Memory B cell (primary cell): ENCODE data around the gene CCDC3.

Source experiments
- ATAC-seq: fragments of 150-1000 bp; cut with Tn5 transposase; 2 replicates; pipeline ENCODE4 v1.10.0; 2021; ENCODE audit warnings: low read depth, mild to moderate bottlenecking, moderate library complexity
- DNase-seq, 2 donors: peaks; one replicate each; pipeline ENCODE4 v3.0.0; 2022; ENCODE audit warnings: low spot score in 2 of 2
- H3K27ac Mint-ChIP-seq: one replicate; pipeline ENCODE4 v1.8.0; 2022; ENCODE audit warnings: mild to moderate bottlenecking, moderate library complexity, mixed read lengths
- H3K27me3 Mint-ChIP-seq: one replicate; pipeline ENCODE4 v1.8.0; 2022; ENCODE audit warnings: mixed read lengths
- H3K36me3 Mint-ChIP-seq: one replicate; pipeline ENCODE4 v1.8.0; 2022; ENCODE audit warnings: mild to moderate bottlenecking, mixed read lengths
- H3K4me1 Mint-ChIP-seq: one replicate; pipeline ENCODE4 v1.8.0; 2022; ENCODE audit warnings: mixed read lengths
- H3K4me3 Mint-ChIP-seq: one replicate; pipeline ENCODE4 v1.8.0; 2022; ENCODE audit warnings: mild to moderate bottlenecking, moderate library complexity, mixed read lengths
- H3K9me3 Mint-ChIP-seq: one replicate; pipeline ENCODE4 v1.8.0; 2022; ENCODE audit warnings: mixed read lengths

Gene CCDC3

GRCh38 chr10:12941966-12942365 lies 59.5 kb downstream of the CCDC3 start:
- ATAC-seq (no peak), DNase-seq (no peak)
- no peaks in the 10 kb centered on the region for H3K36me3 Mint-ChIP-seq
- no peaks in the 10 kb centered on the region for H3K9me3 Mint-ChIP-seq
- H3K27me3 Mint-ChIP-seq: peaks cover 16% of the 10 kb centered on the region
- peaks cover 3% of the 10 kb centered on the region for H3K4me1 Mint-ChIP-seq
- H3K27ac Mint-ChIP-seq: no peak overlapping the region
- H3K4me3 Mint-ChIP-seq: no peak overlapping the region

- H3K4me3 Mint-ChIP-seq: no peak overlapping the region
- H3K27ac Mint-ChIP-seq: no peak overlapping the region
- H3K27me3 Mint-ChIP-seq: peaks cover 16% of the 10 kb centered on the region
- no peaks in the 10 kb centered on the region for H3K36me3 Mint-ChIP-seq
- ATAC-seq (no peak), DNase-seq (no peak)
- no peaks in the 10 kb centered on the region for H3K9me3 Mint-ChIP-seq
- H3K4me1 Mint-ChIP-seq: peaks cover under 1% of the 10 kb centered on the region
Observed at GRCh38 chr10:12940791-12941190, 60.7 kb downstream of the CCDC3 start.

- Mint-ChIP-seq H3K36me3 (no peaks in the 10 kb centered on the region), H3K9me3 (peaks cover 2% of the 10 kb centered on the region), H3K27ac (no peak overlapping the region), H3K4me3 (no peak overlapping the region), H3K27me3 (peaks cover 14% of the 10 kb centered on the region), H3K4me1 (no peaks in the 10 kb centered on the region)
- DNase-seq (no peak), ATAC-seq (no peak)
Observed at GRCh38 chr10:12938271-12938670, 63.2 kb downstream of the CCDC3 start.

- ATAC-seq (no peak), DNase-seq (no peak)
- H3K9me3 Mint-ChIP-seq: peaks cover 2% of the 10 kb centered on the region
- H3K4me1 Mint-ChIP-seq: no peaks in the 10 kb centered on the region
- no peak overlapping the region for H3K4me3 Mint-ChIP-seq
- no peak overlapping the region for H3K27ac Mint-ChIP-seq
- H3K27me3 Mint-ChIP-seq: peaks cover 12% of the 10 kb centered on the region
- H3K36me3 Mint-ChIP-seq: no peaks in the 10 kb centered on the region
Observed at GRCh38 chr10:12937527-12937926, 64.0 kb downstream of the CCDC3 start.

- Mint-ChIP-seq H3K9me3 (peaks cover 2% of the 10 kb centered on the region), H3K4me3 (no peak overlapping the region), H3K27me3 (peaks cover 12% of the 10 kb centered on the region), H3K4me1 (no peaks in the 10 kb centered on the region), H3K36me3 (no peaks in the 10 kb centered on the region), H3K27ac (no peak overlapping the region)
- DNase-seq (no peak), ATAC-seq (no peak)
Observed at GRCh38 chr10:12934777-12935176, 66.7 kb downstream of the CCDC3 start.

- H3K27me3 Mint-ChIP-seq: peaks cover 4% of the 10 kb centered on the region
- ATAC-seq: no peak
- no peak overlapping the region for H3K27ac Mint-ChIP-seq
Observed at GRCh38 chr10:12929381-12929780, 72.1 kb downstream of the CCDC3 start.

GRCh38 chr10:12928571-12928970 lies 72.9 kb downstream of the CCDC3 start:
- ATAC-seq (no peak), DNase-seq (no peak)
- H3K4me1 Mint-ChIP-seq: no peaks in the 10 kb centered on the region
- no peak overlapping the region for H3K4me3 Mint-ChIP-seq
- H3K36me3 Mint-ChIP-seq: no peaks in the 10 kb centered on the region
- H3K27ac Mint-ChIP-seq: no peak overlapping the region
- H3K9me3 Mint-ChIP-seq: peaks cover 4% of the 10 kb centered on the region
- H3K27me3 Mint-ChIP-seq: peaks cover 5% of the 10 kb centered on the region

More at GRCh38 chr10:12929381-12929780, 72.1 kb downstream of the CCDC3 start:
- H3K4me1 Mint-ChIP-seq: no peaks in the 10 kb centered on the region
- H3K4me3 Mint-ChIP-seq: no peak overlapping the region
- peaks cover 4% of the 10 kb centered on the region for H3K9me3 Mint-ChIP-seq
- DNase-seq: no peak
- H3K36me3 Mint-ChIP-seq: no peaks in the 10 kb centered on the region

GRCh38 chr10:12927896-12928295 lies 73.6 kb downstream of the CCDC3 start:
- H3K4me3 Mint-ChIP-seq: no peak overlapping the region
- H3K27ac Mint-ChIP-seq: no peak overlapping the region

GRCh38 chr10:12925845-12926244 lies 75.7 kb downstream of the CCDC3 start:
- no peak overlapping the region for H3K4me3 Mint-ChIP-seq
- no peaks in the 10 kb centered on the region for H3K36me3 Mint-ChIP-seq
- no peak for DNase-seq
- peaks cover 10% of the 10 kb centered on the region for H3K27me3 Mint-ChIP-seq
- peaks cover 4% of the 10 kb centered on the region for H3K9me3 Mint-ChIP-seq
- no peak overlapping the region for H3K27ac Mint-ChIP-seq
- H3K4me1 Mint-ChIP-seq: no peaks in the 10 kb centered on the region
- no peak for ATAC-seq

More at GRCh38 chr10:12927896-12928295, 73.6 kb downstream of the CCDC3 start:
- DNase-seq: no peak
- Mint-ChIP-seq H3K4me1 (no peaks in the 10 kb centered on the region), H3K9me3 (peaks cover 4% of the 10 kb centered on the region), H3K27me3 (peaks cover 5% of the 10 kb centered on the region), H3K36me3 (no peaks in the 10 kb centered on the region)
- ATAC-seq: no peak

GRCh38 chr10:12924911-12925310 lies 76.6 kb downstream of the CCDC3 start:
- H3K4me1 Mint-ChIP-seq: no peaks in the 10 kb centered on the region
- H3K9me3 Mint-ChIP-seq: peaks cover 4% of the 10 kb centered on the region
- no peak overlapping the region for H3K27ac Mint-ChIP-seq
- no peaks in the 10 kb centered on the region for H3K36me3 Mint-ChIP-seq
- ATAC-seq (no peak), DNase-seq (no peak)
- no peak overlapping the region for H3K4me3 Mint-ChIP-seq
- H3K27me3 Mint-ChIP-seq: peaks cover 10% of the 10 kb centered on the region

GRCh38 chr10:12922117-12922900 lies 79.2 kb downstream of the CCDC3 start:
- Mint-ChIP-seq H3K4me3 (no peak overlapping the region), H3K36me3 (no peaks in the 10 kb centered on the region), H3K27me3 (peaks cover 9% of the 10 kb centered on the region), H3K4me1 (no peaks in the 10 kb centered on the region), H3K9me3 (peaks cover 4% of the 10 kb centered on the region), H3K27ac (no peak overlapping the region)
- ATAC-seq (no peak), DNase-seq (no peak)

- H3K27ac Mint-ChIP-seq: no peak overlapping the region
- DNase-seq (no peak), ATAC-seq (no peak)
- no peaks in the 10 kb centered on the region for H3K36me3 Mint-ChIP-seq
- no peaks in the 10 kb centered on the region for H3K4me1 Mint-ChIP-seq
- no peaks in the 10 kb centered on the region for H3K9me3 Mint-ChIP-seq
- H3K27me3 Mint-ChIP-seq: peaks cover 8% of the 10 kb centered on the region
- no peak overlapping the region for H3K4me3 Mint-ChIP-seq
Observed at GRCh38 chr10:12921163-12921562, 80.3 kb downstream of the CCDC3 start.

GRCh38 chr10:12919574-12919973 lies 81.9 kb downstream of the CCDC3 start:
- Mint-ChIP-seq H3K27ac (no peak overlapping the region), H3K36me3 (no peaks in the 10 kb centered on the region), H3K9me3 (no peaks in the 10 kb centered on the region), H3K4me1 (no peaks in the 10 kb centered on the region), H3K4me3 (no peak overlapping the region), H3K27me3 (peaks cover 6% of the 10 kb centered on the region)
- ATAC-seq: no peak
- DNase-seq: no peak

- peaks cover 4% of the 10 kb centered on the region for H3K36me3 Mint-ChIP-seq
- peaks cover 1% of the 10 kb centered on the region for H3K27me3 Mint-ChIP-seq
- no peak for ATAC-seq
- no peak overlapping the region for H3K27ac Mint-ChIP-seq
- H3K9me3 Mint-ChIP-seq: peaks cover 6% of the 10 kb centered on the region
- no peak for DNase-seq
- H3K4me1 Mint-ChIP-seq: no peaks in the 10 kb centered on the region
- H3K4me3 Mint-ChIP-seq: no peak overlapping the region
Observed at GRCh38 chr10:12916587-12916986, 84.9 kb downstream of the CCDC3 start.

GRCh38 chr10:12915637-12916168 lies 85.8 kb downstream of the CCDC3 start:
- peaks cover 6% of the 10 kb centered on the region for H3K9me3 Mint-ChIP-seq
- no peak overlapping the region for H3K27ac Mint-ChIP-seq
- peaks cover 4% of the 10 kb centered on the region for H3K36me3 Mint-ChIP-seq
- no peak for ATAC-seq
- no peak overlapping the region for H3K4me3 Mint-ChIP-seq
- H3K27me3 Mint-ChIP-seq: peaks cover 3% of the 10 kb centered on the region
- DNase-seq: no peak
- H3K4me1 Mint-ChIP-seq: no peaks in the 10 kb centered on the region
